GM18499 (cell line): Measurements from ENCODE around the gene CRB2.

Source experiments
- ATAC-seq: cut with Tn5 transposase; IDR thresholded peaks from one replicate; pipeline ENCODE4 v1.9.1; 2021; ENCODE audit warnings: moderate number of reproducible peaks; ENCODE audit not compliant: insufficient read depth, unreplicated experiment

Gene CRB2

GRCh38 chr9:123361731-123362510 is 5.9 kb downstream of the CRB2 start:
- no peak for ATAC-seq

- ATAC-seq = no peak
These were observed 6.9 kb downstream of the CRB2 start for GRCh38 chr9:123362856-123363255.

DNA sequence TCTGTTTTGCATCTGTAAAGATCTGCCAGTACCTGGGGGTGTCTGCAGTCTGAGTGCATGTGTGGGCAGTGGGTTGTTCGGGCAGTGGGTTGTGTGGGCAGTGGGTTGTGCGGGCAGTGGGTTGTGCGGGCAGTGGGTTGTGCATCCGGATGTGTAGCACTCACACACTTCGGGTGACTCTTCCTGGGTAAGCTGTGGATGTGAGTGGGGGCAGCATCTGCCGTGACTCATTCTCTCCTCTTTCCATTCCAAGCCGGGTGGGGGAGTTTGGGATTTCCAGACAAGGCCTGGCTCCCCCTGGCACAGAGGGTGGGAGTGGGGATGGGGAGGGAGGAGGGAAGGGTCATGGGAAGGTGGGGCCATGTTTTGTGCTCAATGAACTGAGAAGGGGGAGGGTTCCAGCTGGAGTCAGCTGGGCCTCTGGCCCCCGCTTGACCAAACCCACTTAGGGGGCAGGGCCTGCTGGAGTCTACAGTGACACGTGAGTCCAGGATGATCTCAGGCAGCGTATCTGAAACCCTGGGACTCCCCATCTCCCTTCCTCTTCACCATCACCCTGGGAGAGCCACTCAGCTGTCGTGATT is 8.3 kb downstream of the CRB2 start:
- no peak for ATAC-seq

- no peak for ATAC-seq
These were observed 9.4 kb downstream of the CRB2 start for GRCh38 chr9:123365287-123365880.

DNA sequence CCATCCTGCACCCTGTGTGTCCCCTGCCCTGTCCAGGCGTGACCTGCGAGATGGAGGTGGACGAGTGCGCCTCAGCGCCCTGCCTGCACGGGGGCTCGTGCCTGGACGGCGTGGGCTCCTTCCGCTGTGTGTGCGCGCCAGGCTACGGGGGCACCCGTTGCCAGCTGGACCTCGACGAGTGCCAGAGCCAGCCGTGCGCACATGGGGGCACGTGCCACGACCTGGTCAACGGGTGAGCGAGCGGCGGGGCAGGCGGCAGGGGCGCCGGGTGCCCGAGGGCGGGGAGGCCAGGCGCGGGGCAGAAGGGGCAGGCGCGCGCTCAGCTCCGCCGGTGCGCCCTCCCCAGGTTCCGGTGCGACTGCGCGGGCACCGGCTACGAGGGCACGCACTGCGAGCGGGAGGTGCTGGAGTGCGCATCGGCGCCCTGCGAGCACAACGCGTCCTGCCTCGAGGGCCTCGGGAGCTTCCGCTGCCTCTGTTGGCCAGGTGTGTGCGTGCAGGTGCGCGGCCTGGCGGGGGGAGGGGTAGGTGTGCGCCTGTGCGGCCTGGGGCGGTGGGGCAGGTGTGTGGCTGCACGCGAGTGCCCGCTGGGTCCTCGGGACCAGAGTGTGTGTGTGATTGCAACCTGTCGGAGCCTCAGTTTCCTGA is 10.0 kb downstream of the CRB2 start:
- ATAC-seq = no peak

DNA sequence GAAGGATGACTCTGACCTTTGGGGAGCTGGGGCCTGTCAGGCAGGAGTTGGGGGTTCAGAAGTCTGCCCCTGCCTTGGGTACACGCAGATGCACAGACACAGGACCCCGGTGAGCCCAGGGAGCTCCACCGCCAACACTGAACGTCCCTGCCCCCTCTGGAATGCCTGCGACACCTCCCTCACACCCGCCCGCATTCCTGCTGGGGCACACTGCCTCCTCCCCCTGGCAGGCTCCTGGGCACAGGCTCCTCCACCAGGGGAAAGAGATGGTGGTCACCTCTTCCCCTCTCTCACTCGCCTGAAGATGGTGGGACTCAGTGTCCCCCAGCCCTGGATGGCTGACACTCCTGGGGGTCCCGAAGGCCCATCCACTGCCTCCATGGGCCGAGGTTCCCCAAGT is 12.0 kb downstream of the CRB2 start:
- no peak for ATAC-seq

DNA sequence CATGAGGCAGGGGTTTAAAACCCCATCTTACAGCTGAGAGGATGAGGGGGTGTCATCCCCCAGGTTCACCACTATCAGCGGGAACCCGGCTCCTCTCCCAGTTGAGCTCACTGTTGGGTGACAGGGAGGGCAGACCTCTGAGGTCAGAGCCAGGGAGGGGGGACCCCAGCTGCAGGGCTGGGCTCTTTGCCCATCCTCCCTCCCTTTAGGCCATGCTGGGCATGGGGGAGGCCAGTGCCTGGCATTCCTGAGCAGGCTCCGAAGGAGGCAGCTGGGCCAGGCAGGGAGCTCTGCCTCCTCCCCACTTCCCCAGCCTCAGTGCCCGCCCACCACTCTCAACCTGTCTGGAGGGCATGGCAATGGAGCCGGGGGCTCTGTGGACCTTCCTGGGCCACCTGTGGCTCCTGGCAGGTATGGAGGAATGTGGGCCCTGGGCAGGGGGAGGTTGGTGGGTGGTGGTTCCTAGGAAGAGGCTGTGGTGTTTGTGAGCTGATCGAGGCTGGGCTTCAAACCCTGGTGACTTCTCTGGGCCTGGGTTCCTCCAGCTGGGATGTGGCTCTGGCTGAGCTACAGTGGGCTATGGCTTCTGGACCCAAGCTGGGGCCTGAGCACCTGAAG is 12.6 kb downstream of the CRB2 start:
- no peak for ATAC-seq

DNA sequence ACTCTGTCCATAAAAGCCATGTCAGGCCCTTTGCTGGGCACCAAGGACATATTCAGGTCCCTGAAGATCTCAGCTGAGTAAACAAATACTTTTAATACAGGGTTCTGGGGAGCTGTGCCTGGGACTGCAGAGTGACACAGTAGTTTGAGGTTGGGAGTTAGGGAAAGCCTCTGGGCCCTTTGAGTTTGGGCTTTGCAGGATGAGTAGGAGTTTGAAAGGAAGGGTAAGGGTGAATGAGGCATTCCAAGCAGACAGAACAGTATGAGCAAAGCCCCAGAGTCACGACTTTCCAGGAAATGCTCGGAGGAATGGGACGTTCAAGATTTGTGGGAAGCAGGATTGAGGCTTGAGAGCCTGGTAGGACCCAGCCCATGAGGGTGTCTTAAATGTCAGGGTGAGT is 13.3 kb downstream of the CRB2 start:
- no peak for ATAC-seq

GRCh38 chr9:123370108-123370507 is 14.1 kb downstream of the CRB2 start:
- no peak for ATAC-seq

DNA sequence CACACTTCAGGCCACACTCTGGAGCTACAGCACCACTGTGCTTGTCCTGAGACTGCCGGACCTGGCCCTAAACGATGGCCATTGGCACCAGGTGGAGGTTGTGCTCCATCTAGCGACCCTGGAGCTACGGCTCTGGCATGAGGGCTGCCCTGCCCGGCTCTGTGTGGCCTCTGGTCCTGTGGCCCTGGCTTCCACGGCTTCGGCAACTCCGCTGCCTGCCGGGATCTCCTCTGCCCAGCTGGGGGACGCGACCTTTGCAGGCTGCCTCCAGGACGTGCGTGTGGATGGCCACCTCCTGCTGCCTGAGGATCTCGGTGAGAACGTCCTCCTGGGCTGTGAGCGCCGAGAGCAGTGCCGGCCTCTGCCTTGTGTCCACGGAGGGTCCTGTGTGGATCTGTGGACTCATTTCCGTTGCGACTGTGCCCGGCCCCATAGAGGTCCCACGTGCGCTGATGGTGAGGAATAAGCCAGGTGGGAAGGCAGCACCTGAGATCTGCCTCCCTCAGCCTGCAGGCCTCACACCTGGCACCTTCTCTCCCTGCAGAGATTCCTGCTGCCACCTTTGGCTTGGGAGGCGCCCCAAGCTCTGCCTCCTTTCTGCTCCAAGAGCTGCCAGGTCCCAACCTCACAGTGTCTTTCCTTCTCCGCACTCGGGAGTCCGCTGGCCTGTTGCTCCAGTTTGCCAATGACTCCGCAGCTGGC is 14.7 kb downstream of the CRB2 start:
- ATAC-seq = no peak

DNA sequence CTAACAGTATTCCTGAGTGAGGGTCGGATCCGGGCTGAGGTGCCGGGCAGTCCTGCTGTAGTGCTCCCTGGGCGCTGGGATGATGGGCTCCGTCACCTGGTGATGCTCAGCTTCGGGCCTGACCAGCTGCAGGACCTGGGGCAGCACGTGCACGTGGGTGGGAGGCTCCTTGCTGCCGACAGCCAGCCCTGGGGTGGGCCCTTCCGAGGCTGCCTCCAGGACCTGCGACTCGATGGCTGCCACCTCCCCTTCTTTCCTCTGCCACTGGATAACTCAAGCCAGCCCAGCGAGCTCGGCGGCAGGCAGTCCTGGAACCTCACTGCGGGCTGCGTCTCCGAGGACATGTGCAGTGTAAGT is 15.2 kb downstream of the CRB2 start:
- ATAC-seq = no peak

DNA sequence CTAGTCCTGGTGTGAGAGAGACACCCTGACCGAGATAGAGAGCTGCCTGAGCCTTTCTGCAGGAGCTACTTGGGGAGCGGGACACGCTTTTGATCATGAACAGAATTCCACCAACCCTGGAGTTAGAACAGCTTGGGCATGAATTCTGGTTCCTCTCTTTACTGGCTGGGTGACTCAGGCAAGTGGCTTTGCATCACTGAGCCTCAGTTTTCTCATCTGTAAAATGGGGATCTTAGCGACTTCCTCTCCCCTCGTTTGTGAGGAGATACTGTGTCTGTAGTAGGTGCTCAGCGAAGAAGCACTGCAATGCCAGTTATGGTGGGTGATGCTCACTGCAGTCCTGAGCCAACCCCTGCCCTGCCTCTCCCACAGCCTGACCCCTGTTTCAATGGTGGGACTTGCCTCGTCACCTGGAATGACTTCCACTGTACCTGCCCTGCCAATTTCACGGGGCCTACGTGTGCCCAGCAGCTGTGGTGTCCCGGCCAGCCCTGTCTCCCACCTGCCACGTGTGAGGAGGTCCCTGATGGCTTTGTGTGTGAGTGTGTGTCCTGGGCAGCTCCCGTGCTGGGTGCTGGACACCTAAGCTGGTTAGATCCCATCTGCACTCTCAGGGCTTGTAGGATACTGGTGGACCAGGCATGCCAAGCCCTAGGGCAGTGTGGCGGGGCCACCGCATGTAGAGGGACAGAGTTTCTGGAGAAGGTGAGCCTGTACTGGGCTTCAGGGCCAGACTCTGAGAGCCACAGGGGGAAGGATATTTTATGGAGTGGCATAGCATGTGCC is 16.0 kb downstream of the CRB2 start:
- no peak for ATAC-seq

GRCh38 chr9:123372766-123373446 is 16.9 kb downstream of the CRB2 start:
- ATAC-seq = no peak

GRCh38 chr9:123373447-123373923 is 17.5 kb downstream of the CRB2 start:
- no peak for ATAC-seq

GRCh38 chr9:123373946-123374345 is 17.9 kb downstream of the CRB2 start:
- ATAC-seq = no peak

- no peak for ATAC-seq
These were observed 19.6 kb downstream of the CRB2 start for GRCh38 chr9:123375469-123376132.

DNA sequence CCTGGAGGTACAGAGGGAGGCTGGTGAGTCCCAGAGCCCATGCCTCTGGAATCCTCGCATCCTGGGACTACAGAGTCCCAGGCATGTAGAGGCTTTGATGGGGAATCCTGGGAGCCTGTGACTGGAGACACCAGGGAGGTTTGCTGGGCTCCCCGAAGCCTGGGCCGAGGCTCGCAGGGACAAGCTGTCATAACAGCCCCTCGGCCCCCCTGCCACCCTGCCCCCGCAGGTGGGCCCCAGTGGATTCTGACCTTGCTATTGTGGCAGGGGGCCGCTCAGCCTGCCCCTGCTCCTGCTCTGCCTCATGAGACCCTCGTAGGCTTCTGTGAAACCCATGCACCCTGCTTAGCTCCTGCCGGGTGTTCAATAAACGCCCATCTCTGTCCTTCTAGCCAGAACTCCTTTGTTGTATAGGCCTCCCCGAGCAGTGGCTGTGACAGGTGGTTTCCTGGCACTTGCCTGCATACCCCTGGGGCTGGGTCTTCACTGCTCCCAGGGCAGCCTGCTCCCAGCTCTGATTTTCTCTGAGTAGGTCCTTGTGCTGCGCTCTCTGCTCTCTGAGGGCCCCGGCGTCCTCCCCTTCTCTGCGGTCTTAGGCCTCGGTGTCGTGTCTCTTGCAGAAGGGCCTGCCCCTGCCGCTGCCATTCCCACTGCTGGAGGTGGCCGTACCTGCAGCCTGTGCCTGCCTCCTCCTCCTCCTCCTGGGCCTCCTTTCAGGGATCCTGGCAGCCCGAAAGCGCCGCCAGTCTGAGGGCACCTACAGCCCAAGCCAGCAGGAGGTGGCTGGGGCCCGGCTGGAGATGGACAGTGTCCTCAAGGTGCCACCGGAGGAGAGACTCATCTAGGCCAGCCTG is 20.4 kb downstream of the CRB2 start:
- ATAC-seq = no peak
